ENCODE results near the gene PAWR.

The PAWR gene

GRCh38 chr12:79682593-79682992 is 8.2 kb downstream of the PAWR start:
- Histone ChIP-seq H3K4me1 (ENCODE audit: control insufficient read depth, low read length) (peaks cover 85% of the 10 kb centered on the region), H3K27me3 (ENCODE audit: control insufficient read depth, low read length) (no peaks in the 10 kb centered on the region), H3K4me3 (ENCODE audit: low read length) (peak overlapping the region; percentile 18; the same call in 1 of the 2 replicates), H3K36me3 (ENCODE audit: control insufficient read depth, low read length) (peaks cover 41% of the 10 kb centered on the region), H3F3A (ENCODE audit: control insufficient read depth, insufficient read depth) (no peaks in the 10 kb centered on the region), H3K9me3 (ENCODE audit: control insufficient read depth, insufficient read depth, low read length) (no peaks in the 10 kb centered on the region), H3K9me2 (replicated peaks; ENCODE audit: control insufficient read depth, low read length) (no peaks in the 10 kb centered on the region), H3K4me2 (ENCODE audit: low read length) (peak overlapping the region; percentile 25), H3K79me2 (ENCODE audit: control insufficient read depth, low read length) (peaks cover 100% of the 10 kb centered on the region), H3K27ac (ENCODE audit: low read depth, low read length) (no peak overlapping the region), H4K20me1 (ENCODE audit: control insufficient read depth, insufficient read depth, low read depth, low read length) (peaks cover 42% of the 10 kb centered on the region)
- TF ChIP-seq, protein P1, sequence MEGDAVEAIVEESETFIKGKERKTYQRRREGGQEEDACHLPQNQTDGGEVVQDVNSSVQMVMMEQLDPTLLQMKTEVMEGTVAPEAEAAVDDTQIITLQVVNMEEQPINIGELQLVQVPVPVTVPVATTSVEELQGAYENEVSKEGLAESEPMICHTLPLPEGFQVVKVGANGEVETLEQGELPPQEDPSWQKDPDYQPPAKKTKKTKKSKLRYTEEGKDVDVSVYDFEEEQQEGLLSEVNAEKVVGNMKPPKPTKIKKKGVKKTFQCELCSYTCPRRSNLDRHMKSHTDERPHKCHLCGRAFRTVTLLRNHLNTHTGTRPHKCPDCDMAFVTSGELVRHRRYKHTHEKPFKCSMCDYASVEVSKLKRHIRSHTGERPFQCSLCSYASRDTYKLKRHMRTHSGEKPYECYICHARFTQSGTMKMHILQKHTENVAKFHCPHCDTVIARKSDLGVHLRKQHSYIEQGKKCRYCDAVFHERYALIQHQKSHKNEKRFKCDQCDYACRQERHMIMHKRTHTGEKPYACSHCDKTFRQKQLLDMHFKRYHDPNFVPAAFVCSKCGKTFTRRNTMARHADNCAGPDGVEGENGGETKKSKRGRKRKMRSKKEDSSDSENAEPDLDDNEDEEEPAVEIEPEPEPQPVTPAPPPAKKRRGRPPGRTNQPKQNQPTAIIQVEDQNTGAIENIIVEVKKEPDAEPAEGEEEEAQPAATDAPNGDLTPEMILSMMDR (IDR thresholded peaks at IDR 0.05; ENCODE audit: low read depth, low read length, poor library complexity, severe bottlenecking) = no peak
- no peak for TF ChIP-seq EZH2phosphoT487 (IDR thresholded peaks at IDR 0.05; ENCODE audit: borderline replicate concordance, low read length)

DNA sequence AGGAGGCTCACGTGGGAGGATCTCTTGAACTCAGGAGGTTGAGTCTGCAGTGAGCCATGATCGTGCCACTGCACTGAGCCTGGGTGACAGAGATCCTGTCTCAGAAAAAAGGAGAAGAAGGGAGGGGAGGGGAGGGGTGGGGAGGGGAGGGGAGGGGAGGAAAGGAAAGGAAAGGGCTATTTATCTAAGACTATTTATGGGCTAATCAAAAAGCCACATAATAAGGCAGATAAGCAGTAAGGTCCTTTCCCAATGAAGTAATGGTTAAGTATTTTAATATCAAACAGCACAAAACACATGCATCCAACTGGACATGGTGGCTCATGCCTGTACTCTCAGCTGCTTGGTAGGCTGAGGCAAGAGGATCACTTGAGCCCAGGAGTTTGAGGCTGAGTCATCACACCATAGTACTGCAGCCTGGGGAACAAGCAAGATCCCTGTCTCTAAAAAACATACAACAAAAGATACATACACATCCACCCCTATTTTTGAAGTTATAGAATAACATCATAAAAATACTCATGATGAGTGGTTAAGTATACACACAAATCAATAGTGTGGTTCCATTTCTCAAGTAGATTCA is 9.7 kb downstream of the PAWR start:
- no peaks in the 10 kb centered on the region for H3K9me3 ChIP-seq (ENCODE audit: control insufficient read depth, insufficient read depth, low read length)
- peaks cover 35% of the 10 kb centered on the region; the same call in 1 of the 2 replicates for H4K20me1 ChIP-seq (ENCODE audit: control insufficient read depth, insufficient read depth, low read depth, low read length)
- H3K4me2 ChIP-seq (ENCODE audit: low read length) = 0 out of 2 replicates have a peak overlapping the region, but pooled peaks have one; percentile 17
- TF ChIP-seq EZH2phosphoT487 (IDR thresholded peaks at IDR 0.05; ENCODE audit: borderline replicate concordance, low read length) = no peak
- TF ChIP-seq, protein P1 (IDR thresholded peaks at IDR 0.05; ENCODE audit: low read depth, low read length, poor library complexity, severe bottlenecking) = no peak
- peaks cover 71% of the 10 kb centered on the region for H3K4me1 ChIP-seq (ENCODE audit: control insufficient read depth, low read length)
- no peaks in the 10 kb centered on the region for H3K9me2 ChIP-seq (replicated peaks; ENCODE audit: control insufficient read depth, low read length)
- H3F3A ChIP-seq (ENCODE audit: control insufficient read depth, insufficient read depth) = no peaks in the 10 kb centered on the region
- H3K4me3 ChIP-seq (ENCODE audit: low read length) = no peak overlapping the region
- H3K27ac ChIP-seq (ENCODE audit: low read depth, low read length) = no peak overlapping the region
- no peaks in the 10 kb centered on the region for H3K27me3 ChIP-seq (ENCODE audit: control insufficient read depth, low read length)
- H3K79me2 ChIP-seq (ENCODE audit: control insufficient read depth, low read length) = peaks cover 100% of the 10 kb centered on the region
- peaks cover 32% of the 10 kb centered on the region for H3K36me3 ChIP-seq (ENCODE audit: control insufficient read depth, low read length)

DNA sequence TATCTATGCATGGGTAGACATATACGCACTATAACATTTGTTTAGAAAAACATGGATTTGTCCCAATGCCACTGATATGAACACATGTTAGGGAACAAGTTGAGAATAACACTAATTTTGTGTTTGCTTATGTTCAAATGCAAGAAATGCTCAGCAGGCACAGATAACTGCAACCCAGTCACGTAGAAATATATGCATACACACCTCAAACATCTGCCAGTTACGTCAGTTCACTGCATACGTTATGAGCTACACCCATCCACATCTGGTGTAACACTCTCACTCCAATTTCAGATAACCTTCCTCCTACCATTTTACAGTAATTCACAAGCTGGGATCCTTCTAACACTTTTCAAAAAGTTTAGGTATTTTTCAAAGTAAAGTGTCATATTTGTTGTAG is 10.7 kb downstream of the PAWR start:
- Histone ChIP-seq H3K4me1 (ENCODE audit: control insufficient read depth, low read length) (peaks cover 60% of the 10 kb centered on the region), H3K27me3 (ENCODE audit: control insufficient read depth, low read length) (no peaks in the 10 kb centered on the region), H3K4me2 (ENCODE audit: low read length) (no peak overlapping the region), H3K4me3 (ENCODE audit: low read length) (no peak overlapping the region), H4K20me1 (ENCODE audit: control insufficient read depth, insufficient read depth, low read depth, low read length) (peaks cover 34% of the 10 kb centered on the region; the same call in 1 of the 2 replicates), H3K79me2 (ENCODE audit: control insufficient read depth, low read length) (peaks cover 100% of the 10 kb centered on the region), H3K36me3 (ENCODE audit: control insufficient read depth, low read length) (peaks cover 26% of the 10 kb centered on the region), H3K27ac (ENCODE audit: low read depth, low read length) (no peak overlapping the region), H3F3A (ENCODE audit: control insufficient read depth, insufficient read depth) (no peaks in the 10 kb centered on the region), H3K9me2 (replicated peaks; ENCODE audit: control insufficient read depth, low read length) (no peaks in the 10 kb centered on the region), H3K9me3 (ENCODE audit: control insufficient read depth, insufficient read depth, low read length) (no peaks in the 10 kb centered on the region)
- TF ChIP-seq, protein P1 (IDR thresholded peaks at IDR 0.05; ENCODE audit: low read depth, low read length, poor library complexity, severe bottlenecking) = no peak
- TF ChIP-seq EZH2phosphoT487 (IDR thresholded peaks at IDR 0.05; ENCODE audit: borderline replicate concordance, low read length) = no peak

Data from DOHH2 (cell line).